NCI-H146 treated with DMSO at 0.1 percent for 48 hours (cell line): ENCODE measurements around the gene DEDD2.

Experiments used
- DNase-seq: peaks from one replicate; lab custom pipeline; 2025; ENCODE audit not compliant: unreplicated experiment; lab: John Stamatoyannopoulos, UW

DEDD2 gene

DNA sequence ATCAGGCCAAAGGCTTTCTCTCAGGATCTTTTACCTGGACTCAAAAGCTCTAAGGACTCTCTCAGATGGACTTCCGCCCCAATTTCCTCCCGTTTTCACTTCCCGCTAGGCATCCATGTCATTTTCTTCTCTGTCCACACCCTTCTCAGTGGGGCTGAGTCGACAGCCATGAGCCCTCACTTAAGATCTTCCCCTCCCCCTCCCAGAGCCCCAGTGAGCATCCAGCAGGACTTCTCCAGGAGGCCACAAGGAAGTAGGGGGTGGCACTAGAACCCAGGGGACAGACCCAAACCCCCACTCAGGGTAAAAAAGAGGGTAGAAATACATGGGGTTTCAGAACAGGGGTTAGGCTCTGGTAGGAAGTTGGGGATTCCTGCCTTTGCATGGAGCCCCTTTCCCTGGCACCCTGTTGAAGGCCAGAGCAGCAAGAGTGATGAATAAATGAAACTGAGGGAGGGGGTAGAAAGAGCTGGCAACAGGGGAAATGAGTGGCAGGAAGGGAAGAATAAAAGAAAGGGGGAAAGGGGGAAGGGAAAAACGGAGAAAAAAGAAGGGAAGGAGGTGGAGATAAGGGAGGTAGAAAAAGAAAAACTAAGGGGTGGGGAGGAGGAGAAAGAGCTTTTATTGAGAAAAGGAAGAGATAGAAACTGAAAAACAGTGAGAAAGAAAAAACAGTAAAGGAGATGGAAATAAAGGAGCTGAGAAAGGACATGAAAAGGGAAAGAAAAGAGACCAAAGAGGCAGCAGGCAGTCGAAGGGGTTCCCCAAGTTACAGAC is 42.3 kb downstream of the DEDD2 start:
- DNase-seq = no peak

DNA sequence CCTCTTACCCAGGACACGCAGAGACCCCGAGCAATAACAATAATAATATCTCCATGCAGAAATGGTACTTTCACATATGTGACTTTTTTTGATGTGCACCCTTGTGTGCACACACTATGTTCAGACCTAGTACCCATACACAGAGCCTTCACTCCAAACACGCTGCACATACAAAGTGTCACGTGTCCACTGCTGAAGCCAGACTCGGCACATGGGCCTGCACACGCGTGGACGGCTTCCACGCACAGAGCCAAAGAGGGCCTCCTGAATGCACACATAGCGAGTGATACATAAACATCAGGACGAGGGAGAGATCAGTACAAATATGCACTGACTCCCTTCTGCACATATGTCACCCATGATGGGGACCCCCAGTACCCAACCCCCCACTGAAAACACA is 43.3 kb downstream of the DEDD2 start:
- no peak for DNase-seq

DNA sequence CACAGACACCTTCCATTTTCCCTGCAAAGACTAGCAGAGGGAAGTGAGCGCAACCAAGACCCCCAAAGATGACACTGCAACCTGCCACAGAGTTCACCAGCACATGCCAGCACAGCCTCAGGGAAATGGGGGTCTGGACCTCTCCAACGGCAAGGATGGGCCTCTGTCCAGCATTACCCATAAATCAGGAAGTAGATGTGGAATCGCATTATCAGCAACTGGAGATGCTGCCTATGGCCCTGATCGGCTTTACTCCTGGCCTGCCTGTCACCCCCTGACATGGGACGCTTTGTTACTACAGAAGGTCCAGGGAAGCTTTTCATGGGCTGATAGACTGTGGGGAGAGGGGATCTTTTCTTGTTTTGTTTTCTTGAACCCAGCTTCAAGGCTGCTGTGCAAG is 43.8 kb downstream of the DEDD2 start:
- DNase-seq = no peak

DNA sequence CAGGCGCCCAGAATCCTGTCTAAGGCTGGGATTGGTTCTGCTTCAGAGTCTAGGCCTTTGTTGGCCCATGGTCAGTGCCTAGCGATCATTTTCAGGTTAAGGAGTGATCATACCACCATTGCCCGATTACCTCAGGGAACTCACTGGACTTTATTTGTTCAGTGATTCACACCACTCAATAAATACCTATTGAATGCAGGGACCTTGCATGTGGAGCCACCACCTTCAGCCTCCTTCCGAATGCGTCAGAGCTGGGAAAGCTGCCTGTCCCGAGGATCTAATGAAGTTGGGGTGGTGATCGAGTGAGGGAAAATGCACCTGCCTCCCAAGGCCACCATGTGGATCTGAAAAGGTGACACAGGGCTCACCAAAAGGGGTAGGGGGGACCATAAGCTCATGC is 45.2 kb downstream of the DEDD2 start:
- peak; percentile 48 for DNase-seq

DNA sequence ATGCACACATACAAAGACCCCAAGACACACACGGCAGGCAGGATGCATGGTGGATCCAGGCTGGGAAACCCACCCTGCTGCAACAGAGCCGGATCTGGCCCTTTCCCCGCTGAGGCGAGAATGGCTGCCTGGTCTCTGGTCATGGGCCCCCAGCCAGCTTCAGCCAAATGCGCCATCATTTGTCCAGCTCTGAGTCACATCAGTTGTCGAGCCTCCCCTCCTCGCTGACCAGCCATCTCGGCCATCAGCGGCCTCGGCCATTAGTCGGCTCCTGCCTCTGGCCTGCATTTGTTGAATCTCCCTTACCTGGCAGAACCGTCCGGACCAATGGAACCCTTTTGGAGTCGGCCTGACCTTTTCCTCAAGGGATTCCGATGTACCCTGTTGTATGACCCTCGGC is 46.8 kb downstream of the DEDD2 start:
- no peak for DNase-seq

DNA sequence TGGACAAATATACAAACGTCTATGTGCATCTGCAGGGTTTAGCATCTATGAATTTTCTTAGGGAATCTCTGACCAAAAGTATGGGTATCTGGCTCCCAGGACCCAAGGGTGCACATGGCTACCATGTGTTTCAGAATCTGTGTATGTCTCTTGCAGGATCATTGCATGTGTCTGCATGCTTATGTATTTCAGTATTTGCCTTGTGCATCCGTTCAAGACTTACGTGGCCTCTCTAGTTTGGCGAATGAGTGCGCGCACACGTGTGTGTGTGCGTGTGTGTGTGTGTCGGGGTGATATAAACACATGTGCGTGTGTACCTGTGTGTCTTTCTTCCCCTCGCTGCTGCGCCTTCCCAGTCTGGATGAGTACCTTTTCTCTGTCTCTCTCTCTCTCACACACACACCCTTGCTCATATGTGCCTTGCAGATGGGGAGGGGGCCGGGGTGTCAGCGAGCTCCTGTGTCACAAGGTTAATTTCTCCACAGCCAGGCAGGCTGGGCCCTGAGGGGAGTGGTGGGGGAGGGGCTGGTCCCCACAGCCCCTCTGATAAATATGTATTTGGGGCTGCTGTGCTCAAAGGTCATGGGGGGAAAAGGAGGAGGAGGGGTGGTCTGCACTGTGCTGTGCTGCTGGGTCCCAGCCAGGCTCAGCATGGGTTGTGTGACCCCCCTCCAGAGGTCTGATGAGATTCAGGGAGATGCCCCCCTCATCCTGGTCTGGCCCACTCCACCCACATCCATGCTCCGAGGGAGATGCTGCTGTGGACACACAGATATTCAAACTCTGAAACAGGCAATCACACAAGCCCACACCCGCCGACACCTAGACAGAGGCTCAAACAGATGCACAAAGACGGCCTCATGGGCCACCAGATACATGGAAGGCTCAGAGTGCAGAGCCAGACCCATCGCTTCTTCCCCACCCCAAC is 47.7 kb downstream of the DEDD2 start:
- no peak for DNase-seq

DNA sequence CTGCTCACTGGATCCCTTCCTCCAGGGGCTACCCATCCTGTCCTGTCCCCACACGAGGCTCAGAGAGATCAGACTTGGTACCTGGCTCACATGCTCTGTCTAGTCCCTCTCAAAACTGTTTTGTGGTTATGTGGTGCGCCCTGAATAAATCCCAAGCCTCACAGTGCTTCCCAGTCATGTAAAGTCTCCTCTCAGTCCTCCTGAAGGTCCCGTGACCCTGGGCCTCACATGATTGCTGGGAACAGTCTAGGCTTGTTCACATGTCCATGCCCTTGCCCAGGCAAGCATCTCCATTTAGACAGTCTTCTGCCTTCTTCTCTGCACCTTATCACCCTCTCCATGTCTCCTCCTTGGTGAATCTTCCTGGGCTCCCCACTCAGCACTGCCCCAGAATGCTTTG is 49.3 kb downstream of the DEDD2 start:
- DNase-seq = no peak

DNA sequence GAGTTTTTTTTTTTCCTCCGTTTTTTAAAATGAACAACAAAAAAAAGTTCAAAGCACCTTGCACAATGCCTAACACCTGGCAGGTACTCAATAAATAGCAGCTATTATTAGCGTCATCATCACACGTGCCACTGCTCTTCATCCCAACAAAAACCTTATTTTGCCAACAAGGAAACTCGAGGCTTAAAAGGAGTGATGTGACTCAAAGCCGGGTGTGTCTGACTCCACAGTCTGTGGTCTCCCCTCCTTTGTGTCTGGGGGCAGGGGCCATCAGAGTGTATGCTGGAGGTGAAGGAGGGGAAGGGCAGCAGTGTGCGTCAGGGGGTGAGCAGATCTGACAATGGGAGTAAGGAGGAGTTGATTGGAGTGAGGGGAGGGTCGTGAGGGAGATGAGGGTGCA is 51.2 kb downstream of the DEDD2 start:
- DNase-seq = peak; percentile 21

DNA sequence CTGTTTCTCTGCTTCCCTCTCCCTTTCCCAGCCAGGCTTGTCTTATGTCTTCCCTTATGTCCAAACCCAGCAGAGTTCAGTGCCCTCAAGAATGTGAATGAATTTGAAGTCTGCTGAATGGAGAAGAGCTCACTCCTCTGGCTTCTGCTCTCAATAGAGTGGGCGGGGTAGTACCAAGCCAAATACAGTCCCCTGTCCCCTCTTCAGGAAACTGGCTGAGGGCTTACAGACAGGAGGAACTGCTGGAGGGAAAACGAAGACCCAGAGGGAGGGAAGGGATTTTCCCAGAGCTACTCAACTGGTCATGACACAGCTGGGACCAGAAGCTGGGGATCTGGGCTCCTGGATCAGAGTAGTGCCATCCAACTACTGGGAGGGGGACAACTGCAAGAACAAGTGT is 52.3 kb downstream of the DEDD2 start:
- DNase-seq = no peak

DNA sequence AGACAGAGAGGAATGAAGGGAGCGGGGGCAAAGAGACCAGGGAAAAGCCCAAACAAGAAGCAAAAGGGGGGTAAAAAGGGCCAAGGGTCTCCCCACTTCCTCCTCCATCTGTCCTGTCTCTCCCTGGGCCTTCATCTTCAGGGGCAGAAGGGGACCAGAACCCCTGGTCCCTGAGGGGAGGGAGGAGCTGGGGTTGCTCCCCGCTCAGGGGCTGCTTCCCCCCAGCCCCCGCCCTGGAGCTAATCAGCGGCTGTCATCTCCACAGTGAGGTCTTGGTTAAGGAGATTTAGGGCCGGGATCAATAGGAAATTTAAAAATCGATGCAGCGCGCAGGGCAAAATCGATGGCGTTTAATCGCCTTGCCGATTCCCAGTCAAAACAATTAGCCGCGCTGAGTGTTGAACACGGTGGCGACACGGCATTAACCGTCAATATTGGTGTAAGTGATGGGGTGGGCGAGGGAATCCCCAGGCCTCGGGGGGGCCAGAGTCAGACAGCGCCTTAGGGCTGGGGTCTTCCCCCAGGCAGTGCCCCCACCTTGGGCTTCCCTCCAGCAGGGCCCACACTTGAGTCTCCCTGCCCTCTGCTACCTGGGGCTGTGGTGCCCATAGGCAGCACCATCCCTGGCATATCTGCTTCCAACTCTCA is 55.7 kb downstream of the DEDD2 start:
- DNase-seq = no peak

DNA sequence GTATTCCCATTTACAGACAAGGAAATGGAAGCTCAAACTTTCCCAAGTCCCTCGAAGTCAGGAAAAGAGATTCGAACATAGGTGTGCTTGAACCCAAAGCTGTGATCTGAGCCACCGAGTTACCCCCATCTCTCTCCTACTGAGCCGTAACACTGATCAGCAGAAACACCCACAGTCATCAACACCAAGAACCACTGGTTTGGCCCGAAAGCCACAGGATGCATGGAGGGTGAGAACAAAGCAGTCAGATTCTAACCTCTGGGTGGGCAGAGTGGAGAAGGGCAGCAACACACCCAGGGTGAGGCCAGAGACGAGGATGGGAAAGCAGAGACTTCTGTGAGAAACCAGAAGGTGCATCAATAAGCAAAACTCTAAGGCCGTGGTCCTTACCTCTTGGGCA is 57.5 kb downstream of the DEDD2 start:
- DNase-seq = no peak

DNA sequence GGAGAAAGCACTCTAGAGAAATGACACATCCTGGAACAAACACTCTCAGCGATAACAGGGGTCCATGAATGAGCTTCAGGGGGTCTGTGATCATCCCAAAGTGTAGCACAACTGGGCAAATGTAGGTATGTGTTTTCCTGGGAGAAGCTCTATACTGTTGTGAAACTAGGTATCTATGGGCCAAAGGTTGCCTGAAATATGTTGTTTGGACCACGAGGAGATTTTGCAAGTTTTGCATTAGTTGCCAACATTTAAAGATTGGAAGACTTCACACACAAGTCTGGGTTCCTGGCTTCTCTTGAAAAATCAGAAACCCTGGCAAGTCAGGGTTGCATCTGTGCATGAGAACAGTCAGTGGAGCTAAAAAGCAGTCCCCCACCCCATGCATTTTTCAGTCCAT is 58.6 kb downstream of the DEDD2 start:
- DNase-seq = no peak

DNA sequence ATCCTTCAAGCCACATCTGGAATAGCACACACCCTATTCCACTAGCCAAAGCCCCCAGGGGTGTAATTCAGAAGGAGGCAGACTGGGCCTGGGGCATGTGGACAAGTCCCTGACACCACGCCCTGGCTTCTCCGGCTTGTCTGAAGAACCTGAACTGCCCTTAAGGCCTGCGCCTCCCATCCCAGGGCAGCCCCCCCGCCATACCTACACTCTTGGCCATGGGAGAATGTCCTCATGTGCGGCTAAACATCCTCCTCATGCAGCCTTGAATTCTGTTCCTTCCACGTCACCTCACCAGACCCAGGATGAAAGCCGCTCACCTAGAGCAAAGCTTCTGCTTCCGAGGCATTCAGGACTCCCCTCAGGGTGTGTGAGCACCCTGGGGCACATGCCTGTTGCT is 60.9 kb downstream of the DEDD2 start:
- DNase-seq = no peak

DNA sequence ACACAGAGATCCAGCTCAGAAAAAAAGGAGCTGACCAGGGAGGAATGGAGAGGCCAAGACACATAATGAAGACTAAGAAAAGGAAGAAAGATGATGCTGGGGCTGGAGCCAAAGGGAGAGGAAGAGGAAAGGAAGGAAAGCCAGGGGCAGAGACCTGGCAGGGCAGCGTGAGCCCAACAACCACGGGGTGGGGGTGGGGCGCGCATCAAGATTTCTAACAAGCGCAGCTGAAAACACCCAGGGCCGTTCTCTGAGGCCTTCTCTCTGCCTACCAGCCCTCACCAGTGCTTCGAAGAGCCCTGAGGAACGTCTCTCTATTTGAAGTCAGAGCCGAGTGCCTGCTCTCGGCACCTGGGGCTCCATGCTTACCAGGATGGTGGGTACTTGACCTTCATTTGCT is 61.7 kb downstream of the DEDD2 start:
- DNase-seq = no peak

DNA sequence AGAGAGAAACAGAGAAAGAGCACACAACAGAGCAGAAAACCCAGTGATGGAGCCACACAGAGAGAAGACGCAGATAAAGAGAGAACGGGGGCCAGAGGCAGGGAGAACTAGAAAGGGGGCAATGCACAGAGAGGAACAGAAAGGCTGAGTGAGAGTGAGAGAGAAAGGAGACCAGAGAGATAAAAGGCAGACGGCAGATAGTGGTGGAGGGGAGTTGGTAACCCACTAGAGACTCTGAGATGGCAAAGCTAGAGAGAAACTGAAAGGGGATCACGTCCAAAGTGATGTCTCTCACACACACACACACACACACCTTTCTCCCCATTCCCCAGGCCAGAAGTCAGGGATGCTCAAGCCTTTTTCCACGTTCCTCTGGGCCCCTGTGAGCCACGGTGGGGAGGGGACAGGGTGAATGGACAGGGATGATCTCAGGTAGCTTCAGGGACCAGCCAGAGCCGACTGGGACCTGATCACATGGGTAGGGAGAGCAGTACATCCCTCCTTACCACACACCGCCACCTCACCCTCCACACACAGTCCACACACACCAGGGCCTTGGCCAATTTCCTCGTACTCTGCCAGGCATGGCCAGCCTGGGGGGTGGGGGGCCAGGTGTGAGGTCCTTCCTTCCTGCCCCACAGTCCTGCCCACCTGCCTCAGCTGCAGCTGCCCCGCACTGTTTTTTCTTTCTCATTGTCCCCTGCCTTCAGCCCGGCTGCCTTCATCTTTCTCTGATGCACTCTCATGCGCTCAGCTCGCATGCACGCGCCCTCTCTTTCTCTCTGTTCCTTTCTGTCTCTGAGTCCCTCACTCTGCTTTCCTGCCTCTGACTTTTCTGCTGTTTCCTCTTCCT is 62.8 kb downstream of the DEDD2 start:
- peak; percentile 70 for DNase-seq

DNA sequence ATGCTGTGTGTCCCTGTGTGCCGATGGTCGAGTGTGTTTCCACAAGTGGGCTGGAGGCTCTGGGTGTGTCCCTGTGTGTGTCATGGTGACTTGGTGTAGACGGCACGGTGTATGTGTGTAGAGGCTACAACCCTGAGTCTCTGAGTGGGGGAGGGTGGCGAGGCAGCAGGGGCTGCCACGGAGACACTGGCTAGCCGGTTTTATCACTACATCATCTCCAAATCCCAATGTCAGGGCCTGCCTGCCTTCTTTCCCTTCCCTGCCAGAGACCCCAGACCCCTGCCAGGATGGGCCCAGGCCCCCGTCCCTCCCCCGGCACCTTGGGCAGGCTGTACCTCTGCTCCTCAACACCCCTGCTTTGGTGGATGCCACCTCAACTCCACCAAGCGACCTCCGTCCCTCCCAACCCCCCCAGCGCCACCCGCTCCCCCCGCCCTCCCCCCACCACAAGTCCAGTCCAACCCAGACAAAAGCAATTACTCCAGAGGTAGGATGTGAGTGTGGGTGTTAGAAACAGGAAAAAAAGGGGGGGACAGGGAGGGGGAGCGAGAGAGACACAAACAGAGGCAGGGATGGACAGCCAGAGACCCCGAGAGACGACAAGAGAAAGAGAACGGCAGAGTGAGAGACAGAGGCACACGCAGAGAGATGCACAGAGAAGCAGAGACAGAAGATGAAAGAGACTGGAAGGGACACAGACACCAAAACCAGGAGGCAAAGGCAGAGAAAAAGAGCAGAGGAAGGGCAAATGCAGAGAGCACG is 63.6 kb downstream of the DEDD2 start:
- peak; percentile 82 for DNase-seq

DNA sequence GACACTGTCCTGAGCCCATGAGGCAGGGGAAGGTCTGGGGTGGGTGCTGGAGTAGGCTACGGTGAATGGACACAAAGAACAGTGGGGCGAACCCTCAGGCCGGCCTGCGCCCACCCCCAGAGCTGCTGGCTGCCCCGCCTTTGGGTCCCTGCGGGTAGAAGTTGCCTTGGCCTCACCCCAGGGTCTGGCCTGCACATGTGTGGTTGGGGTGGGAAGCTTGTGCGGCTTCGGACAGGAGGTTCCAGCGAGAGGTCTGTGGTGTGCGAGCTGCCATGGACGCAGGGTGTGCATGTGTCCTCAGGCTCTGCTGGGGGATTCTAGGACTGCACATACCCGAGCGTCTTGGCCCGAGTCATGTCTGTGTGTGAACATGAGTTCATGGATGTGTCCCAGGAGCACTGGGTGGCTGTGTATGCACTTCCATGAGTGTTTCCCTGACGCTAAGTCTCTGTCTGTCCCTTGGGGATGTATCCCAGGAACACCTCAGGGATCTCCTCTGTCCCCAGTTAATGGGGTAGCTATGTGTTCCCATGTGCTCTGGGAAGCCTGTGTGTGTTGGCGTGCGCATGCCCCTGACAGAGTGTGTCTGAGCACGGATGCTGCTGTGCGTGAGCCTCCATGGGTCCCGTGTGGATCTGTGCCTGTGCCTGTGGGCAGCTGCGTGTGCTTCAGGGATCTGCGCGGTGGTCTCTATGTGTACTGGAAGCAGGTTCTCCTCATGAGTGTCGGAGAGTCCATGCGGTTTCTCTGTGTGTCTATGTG is 64.4 kb downstream of the DEDD2 start:
- DNase-seq = no peak

DNA sequence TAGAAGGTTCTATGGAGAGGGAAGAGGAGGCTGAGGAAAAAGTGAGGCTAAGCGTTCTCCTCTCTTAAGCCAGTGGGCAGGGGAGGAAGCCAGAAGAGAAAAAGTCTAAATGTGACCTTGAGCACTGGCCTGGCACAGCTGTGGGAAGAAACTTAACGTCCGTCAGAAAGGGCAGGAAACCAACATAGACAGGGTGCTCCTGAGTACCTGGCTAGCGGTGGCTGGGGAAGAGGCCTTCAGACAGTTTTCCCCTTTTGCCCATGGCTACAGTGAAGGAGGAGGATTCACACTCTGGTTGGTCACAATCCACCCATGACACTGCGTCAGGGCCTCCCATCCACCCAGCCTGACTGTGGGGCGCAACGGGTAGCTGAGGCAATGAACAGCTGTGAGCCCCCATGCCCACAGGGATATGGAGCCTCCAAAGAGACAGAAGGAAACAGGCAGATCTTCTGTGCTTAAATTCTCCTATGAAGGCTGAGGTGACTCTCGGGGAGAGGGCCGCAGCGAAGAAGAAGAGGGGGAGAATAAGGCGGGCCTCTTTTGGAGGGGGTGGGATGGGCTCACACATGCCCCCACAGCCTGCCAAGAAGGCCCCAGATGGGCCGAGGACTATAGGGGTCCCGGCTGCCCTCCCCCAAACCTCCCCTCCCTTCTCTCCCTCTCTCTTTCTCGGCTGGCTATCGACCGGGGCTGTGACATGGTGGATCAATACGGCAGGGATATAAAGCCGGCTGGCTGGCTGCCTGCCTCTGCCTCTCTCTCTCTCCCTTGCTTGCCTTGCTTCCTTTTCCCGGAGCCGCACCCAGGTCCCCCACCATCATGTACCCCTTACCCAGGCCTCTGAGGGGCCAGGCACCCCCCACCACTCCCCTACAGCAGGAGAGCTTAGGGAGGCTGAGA is 65.4 kb downstream of the DEDD2 start:
- DNase-seq = no peak
